ENCODE measurements around the gene SLC4A5. TPM values are rescaled to one million over a fixed set of nuclear protein-coding genes. Genes with fewer than 3 reads are reported as not detected.
A peak's percentile ranks its signal among the peaks of the same experiment; 100 is the strongest.

The SLC4A5 gene
- polyA plus RNA-seq, 6 donors from 2014 or later = 0.44 to 0.82 (median 0.70) TPM; not detected in 3

DNA sequence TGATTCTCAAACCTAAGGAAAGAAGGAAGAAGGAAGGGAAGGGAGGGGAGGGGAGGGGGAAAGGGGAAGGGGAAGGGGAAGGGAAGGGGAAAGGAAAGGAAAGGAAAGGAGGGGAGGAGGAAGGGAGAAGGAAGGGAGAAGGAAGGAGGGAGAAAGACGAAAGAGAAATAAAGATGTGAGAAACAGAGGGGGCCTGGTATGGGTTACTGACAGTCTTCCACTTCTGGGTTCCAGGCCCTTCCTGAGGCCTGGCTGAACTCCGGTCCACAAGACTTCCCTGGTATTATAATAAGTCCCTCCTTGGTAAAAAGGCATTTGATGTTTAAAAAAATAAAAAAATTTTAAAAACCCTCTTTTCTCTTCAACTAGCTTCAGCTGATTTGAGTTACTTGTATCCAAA is 17.4 kb downstream of the SLC4A5 start:
- no peaks in the 10 kb centered on the region for H3K4me1 Mint-ChIP-seq
- no peak overlapping the region for H3K4me3 Mint-ChIP-seq
- H3K9me3 Mint-ChIP-seq = no peaks in the 10 kb centered on the region
- H3K27me3 Mint-ChIP-seq = no peaks in the 10 kb centered on the region
- no peak for DNase-seq
- no peak for ATAC-seq (ENCODE audit: low read depth in 2 of 2)
- no peak overlapping the region for H3K27ac Mint-ChIP-seq
- H3K36me3 Mint-ChIP-seq = no peaks in the 10 kb centered on the region

DNA sequence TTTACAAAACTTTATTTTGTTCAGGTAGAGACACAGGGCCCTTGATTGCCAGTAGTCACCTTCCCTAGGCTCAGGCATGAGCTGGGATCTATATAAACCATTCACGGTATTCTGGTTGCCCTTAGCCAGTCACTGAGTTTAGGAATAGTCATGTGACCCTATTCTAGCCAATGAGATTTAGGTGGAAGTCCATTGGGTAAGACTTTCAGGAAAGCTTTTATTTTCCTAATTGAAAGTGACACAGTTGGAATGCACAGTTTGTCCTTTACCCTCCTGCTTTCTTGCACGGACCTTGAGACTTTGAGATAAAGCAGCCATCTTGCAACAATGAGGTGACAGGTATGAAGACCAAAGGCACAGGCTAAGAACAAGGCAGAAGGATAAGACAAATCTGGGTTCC is 21.5 kb downstream of the SLC4A5 start:
- Mint-ChIP-seq H3K36me3 (peaks cover 0 to 5% of the 10 kb centered on the region in 2 donors), H3K27me3 (no peaks in the 10 kb centered on the region), H3K27ac (no peak overlapping the region), H3K4me1 (no peaks in the 10 kb centered on the region), H3K9me3 (no peaks in the 10 kb centered on the region), H3K4me3 (no peak overlapping the region)
- no peak for DNase-seq
- ATAC-seq (ENCODE audit: low read depth in 2 of 2) = no peak

DNA sequence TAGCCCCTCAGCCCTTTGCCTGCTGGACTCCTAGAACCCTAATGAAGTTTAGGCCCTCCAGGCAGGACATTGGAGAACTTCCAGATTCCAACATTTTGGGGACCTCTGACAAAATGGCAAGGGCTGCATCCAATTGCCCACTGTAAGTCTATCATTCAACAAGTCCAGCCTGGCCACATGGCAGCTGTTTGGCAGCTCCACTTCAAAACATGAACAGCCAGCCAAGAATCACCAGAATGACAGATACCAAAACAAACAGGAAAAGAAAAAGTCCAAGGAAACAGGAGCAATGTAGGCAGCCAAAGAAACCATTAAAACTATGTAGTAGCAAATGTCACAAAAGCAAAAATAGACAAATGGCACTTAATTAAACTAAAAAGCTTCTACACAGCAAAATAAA is 25.5 kb downstream of the SLC4A5 start:
- no peak overlapping the region for H3K4me3 Mint-ChIP-seq
- DNase-seq = no peak
- no peaks in the 10 kb centered on the region for H3K9me3 Mint-ChIP-seq
- no peaks in the 10 kb centered on the region for H3K27me3 Mint-ChIP-seq
- H3K27ac Mint-ChIP-seq = no peak overlapping the region
- no peak for ATAC-seq (ENCODE audit: low read depth in 2 of 2)
- no peaks in the 10 kb centered on the region for H3K4me1 Mint-ChIP-seq
- peaks cover 14 to 27% of the 10 kb centered on the region in 2 donors for H3K36me3 Mint-ChIP-seq

DNA sequence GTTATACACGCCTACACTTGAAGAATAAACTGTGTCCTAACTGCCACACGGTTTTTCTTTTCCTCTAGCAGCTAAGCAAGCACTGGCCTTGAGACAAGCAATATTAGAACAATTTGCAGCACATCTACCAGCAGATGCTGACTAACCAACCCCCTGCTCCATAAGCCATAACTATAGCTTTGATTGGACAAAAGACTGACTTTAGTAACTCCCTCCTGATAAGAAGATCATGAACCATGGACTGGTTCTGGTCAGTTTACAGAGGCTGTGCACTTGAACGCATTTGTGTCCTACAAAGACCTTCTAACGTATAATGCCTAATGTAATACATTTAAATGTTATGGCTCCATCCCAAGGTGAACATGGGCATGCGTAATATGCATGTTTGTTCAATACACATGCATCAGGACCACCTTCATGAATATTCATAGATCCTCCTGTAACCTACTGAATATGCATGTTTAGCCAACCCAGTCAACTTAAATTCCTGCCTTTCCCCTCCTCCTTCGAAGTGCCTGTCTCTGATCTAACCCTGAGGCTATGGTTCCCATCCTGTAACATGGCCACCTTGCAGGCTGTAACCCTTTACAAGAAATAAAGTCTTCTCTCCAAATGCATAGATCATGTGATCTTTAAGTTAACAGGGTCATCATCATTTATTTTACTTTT is 26.5 kb downstream of the SLC4A5 start:
- no peaks in the 10 kb centered on the region for H3K27me3 Mint-ChIP-seq
- no peaks in the 10 kb centered on the region for H3K9me3 Mint-ChIP-seq
- ATAC-seq (ENCODE audit: low read depth in 2 of 2) = no peak
- DNase-seq = no peak
- H3K36me3 Mint-ChIP-seq = peaks cover 18 to 30% of the 10 kb centered on the region in 2 donors
- peak overlapping the region in 1 of 8 donors; percentile 32 for H3K4me3 Mint-ChIP-seq
- H3K27ac Mint-ChIP-seq = no peak overlapping the region
- H3K4me1 Mint-ChIP-seq = no peaks in the 10 kb centered on the region

DNA sequence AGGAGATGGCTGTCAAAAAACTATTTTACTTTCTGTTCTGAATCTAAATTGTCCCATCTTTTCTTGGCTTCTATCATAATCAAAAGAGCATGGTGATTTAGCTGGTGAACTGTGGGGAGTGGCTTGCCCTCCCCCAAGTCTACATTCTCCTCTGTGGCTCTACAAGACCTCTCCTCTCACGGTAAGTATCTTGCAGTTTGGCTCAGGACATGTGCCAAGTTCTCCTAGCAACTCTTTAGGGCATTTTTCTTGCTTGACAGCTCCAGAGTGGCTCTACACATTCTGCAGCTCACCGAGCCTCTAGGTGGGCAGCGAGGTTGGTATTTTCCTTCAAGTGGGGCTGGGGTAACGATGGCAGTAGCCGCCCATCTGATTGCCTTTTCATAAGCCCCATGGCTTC is 29.1 kb downstream of the SLC4A5 start:
- no peaks in the 10 kb centered on the region for H3K9me3 Mint-ChIP-seq
- no peaks in the 10 kb centered on the region for H3K27me3 Mint-ChIP-seq
- ATAC-seq (ENCODE audit: low read depth in 2 of 2) (no peak), DNase-seq (no peak)
- H3K36me3 Mint-ChIP-seq = peaks cover 28 to 42% of the 10 kb centered on the region in 2 donors
- no peak overlapping the region for H3K4me3 Mint-ChIP-seq
- H3K27ac Mint-ChIP-seq = peak overlapping the region in 1 of 6 donors; percentile 49
- H3K4me1 Mint-ChIP-seq = no peaks in the 10 kb centered on the region

DNA sequence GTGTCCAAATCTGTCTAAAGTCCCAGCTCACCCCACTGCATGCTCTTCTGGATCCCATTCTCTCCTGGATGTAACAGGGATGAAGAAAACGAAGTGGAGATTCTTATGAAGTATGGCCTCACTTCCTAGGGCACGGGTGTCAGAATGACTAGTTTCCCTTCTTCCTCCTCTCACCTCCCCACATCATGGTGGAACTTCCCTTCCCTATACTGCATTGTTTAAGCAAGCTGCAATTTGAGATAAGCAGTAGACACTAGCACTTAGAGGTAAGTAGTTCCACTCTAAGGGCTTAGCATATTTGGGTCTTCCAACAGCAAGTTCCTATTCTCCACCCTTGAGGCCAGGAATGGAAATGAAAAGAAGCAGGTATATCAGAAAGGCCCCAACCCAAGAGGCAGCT is 29.7 kb downstream of the SLC4A5 start:
- DNase-seq (no peak), ATAC-seq (ENCODE audit: low read depth in 2 of 2) (no peak)
- no peaks in the 10 kb centered on the region for H3K4me1 Mint-ChIP-seq
- H3K27me3 Mint-ChIP-seq = no peaks in the 10 kb centered on the region
- H3K4me3 Mint-ChIP-seq = no peak overlapping the region
- H3K27ac Mint-ChIP-seq = peak overlapping the region in 1 of 6 donors; percentile 64
- H3K36me3 Mint-ChIP-seq = peaks cover 28 to 42% of the 10 kb centered on the region in 2 donors
- H3K9me3 Mint-ChIP-seq = no peaks in the 10 kb centered on the region

DNA sequence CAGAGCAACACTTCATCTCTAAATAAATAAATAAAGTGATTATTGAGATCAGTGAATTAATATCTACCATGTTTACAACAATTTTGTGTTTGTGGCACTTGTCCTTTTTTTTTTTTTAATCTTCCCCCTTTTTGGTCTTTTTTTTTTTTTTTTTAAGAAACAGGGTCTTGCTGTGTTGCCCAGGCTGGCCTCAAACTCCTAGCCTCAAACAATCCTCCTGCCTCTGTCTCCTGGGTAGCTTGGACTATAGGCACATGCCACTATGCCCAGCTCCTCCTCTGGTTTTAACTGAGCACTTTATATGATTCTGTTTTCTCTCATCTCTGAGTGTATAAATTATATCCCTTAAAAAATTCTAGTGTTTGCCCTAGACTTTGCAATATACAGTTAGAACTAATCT is 30.3 kb downstream of the SLC4A5 start:
- H3K27me3 Mint-ChIP-seq = no peaks in the 10 kb centered on the region
- H3K9me3 Mint-ChIP-seq = no peaks in the 10 kb centered on the region
- no peak overlapping the region for H3K4me3 Mint-ChIP-seq
- H3K4me1 Mint-ChIP-seq = no peaks in the 10 kb centered on the region
- DNase-seq = no peak
- peaks cover 28 to 44% of the 10 kb centered on the region in 2 donors for H3K36me3 Mint-ChIP-seq
- ATAC-seq (ENCODE audit: low read depth in 2 of 2) = no peak
- no peak overlapping the region for H3K27ac Mint-ChIP-seq

DNA sequence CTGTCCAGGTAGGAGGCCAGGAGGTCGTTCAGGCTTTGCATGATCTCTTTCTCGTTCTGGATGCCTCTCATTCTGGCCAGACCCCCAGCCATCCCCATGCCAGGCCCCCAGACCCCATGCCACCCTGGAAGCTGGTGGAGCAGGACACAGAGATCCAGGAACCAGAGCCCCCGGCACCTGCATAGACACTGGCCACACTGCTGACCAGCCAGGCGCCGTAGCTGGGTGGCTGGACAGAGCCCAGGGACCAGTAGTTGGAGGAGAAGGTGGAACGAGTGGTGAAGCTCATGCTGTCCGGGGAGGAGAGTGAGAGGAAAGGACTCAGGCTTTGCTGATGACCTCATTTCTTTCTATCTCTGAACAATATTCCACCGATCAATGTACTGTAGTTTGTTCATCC is 35.5 kb downstream of the SLC4A5 start:
- no peaks in the 10 kb centered on the region for H3K27me3 Mint-ChIP-seq
- ATAC-seq (ENCODE audit: low read depth in 2 of 2) (no peak), DNase-seq (no peak)
- no peaks in the 10 kb centered on the region for H3K9me3 Mint-ChIP-seq
- H3K36me3 Mint-ChIP-seq = peaks cover 14 to 23% of the 10 kb centered on the region in 2 donors
- H3K4me1 Mint-ChIP-seq = no peaks in the 10 kb centered on the region
- H3K27ac Mint-ChIP-seq = no peak overlapping the region
- no peak overlapping the region for H3K4me3 Mint-ChIP-seq

DNA sequence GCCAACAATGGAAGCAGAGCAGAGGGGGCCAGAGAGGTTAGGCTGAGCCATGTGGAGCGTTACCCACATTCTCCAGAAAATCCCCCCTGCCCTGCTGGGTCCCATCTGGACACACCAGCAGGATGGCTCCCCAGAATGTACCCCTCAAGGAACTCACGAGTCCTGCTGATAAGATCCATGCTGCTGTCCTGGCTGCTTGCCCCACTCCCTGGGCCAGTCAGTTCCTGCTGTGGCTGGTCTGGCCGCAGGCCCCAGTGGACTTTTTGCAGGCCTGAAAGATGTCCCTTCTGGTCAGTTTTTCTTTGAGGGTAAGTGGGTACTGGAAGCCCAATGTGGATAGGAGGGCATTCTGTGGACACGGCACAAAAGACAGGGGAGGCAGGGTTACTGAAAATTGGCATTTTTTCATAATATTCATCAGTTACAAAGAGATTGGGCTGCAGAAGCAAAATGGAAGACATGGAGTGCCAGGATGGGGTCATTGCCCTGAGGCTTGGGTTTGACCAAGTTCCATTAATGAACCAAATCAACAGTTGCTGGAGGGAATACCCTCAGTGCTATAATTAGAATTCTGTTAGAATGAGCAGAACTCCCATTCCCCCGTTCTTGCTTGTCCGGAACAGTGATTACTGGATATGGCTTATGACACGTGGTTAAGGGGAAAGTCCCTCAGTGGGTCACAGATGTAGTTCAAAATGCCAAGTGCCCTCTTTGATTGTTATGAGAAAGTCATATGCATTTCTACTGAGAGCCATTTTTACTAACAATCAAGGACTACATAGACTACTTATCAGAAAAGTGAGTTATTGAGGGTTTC is 38.7 kb downstream of the SLC4A5 start:
- DNase-seq = no peak
- Mint-ChIP-seq H3K4me1 (no peaks in the 10 kb centered on the region), H3K9me3 (peaks cover 0 to 5% (median under 1%) of the 10 kb centered on the region in 7 donors), H3K4me3 (no peak overlapping the region), H3K36me3 (peaks cover 3 to 8% of the 10 kb centered on the region in 2 donors), H3K27ac (peak overlapping the region in 1 of 6 donors; percentile 76), H3K27me3 (no peaks in the 10 kb centered on the region)
- no peak for ATAC-seq (ENCODE audit: low read depth in 2 of 2)

DNA sequence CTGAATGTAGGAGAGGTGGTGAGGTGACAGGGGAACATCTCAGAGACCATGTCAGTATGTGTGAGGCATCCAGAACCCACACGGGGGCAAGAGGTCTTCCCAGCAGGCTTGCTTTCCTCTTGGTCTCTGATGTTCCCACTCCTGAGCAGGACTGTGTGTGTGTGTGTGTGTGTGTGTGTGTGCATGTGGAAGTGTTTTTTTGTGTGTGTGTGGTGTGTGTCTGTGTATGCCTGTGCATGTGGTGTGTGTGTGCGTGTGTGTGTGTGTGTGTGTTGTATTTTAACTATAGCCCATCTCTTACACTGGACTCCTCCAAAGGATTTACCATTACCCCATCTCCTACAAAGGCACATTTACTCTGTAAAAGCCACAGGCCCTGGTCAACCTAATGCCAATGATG is 40.4 kb downstream of the SLC4A5 start:
- H3K27ac Mint-ChIP-seq = peak overlapping the region in 2 of 6 donors; percentile 2 to 48
- H3K4me1 Mint-ChIP-seq = no peaks in the 10 kb centered on the region
- H3K9me3 Mint-ChIP-seq = peaks cover 2 to 11% (median 2%) of the 10 kb centered on the region in 7 donors
- DNase-seq (no peak), ATAC-seq (ENCODE audit: low read depth in 2 of 2) (no peak)
- H3K4me3 Mint-ChIP-seq = peak overlapping the region in 1 of 8 donors; percentile 10
- H3K36me3 Mint-ChIP-seq = peaks cover under 1 to 14% of the 10 kb centered on the region in 2 donors
- H3K27me3 Mint-ChIP-seq = no peaks in the 10 kb centered on the region

DNA sequence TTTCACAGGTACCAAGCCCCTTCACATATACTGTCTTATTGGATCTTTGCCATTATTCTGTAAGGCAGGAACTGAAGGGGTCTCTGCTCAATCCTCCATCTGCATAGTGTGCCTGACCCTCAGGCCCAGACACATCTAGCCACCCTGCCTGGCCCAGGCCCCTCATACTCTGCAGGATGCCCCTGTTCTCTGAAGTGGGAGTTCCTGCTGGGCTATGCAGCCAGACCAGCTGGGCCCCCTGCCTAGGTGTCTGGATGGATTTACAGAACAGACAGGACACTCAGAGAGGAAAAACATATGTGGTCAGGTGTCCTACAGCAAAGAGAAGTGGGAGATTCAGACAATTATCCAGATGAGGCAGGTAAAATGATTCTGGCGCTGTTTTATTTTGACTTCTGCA is 42.0 kb downstream of the SLC4A5 start:
- peaks cover 2 to 11% (median 2%) of the 10 kb centered on the region in 7 donors for H3K9me3 Mint-ChIP-seq
- ATAC-seq (ENCODE audit: low read depth in 2 of 2) = no peak
- H3K4me3 Mint-ChIP-seq = no peak overlapping the region
- no peaks in the 10 kb centered on the region for H3K27me3 Mint-ChIP-seq
- H3K4me1 Mint-ChIP-seq = peaks cover 8 to 10% (median 9%) of the 10 kb centered on the region in 3 donors
- H3K27ac Mint-ChIP-seq = no peak overlapping the region
- H3K36me3 Mint-ChIP-seq = peaks cover 0 to 14% of the 10 kb centered on the region in 2 donors
- no peak for DNase-seq

DNA sequence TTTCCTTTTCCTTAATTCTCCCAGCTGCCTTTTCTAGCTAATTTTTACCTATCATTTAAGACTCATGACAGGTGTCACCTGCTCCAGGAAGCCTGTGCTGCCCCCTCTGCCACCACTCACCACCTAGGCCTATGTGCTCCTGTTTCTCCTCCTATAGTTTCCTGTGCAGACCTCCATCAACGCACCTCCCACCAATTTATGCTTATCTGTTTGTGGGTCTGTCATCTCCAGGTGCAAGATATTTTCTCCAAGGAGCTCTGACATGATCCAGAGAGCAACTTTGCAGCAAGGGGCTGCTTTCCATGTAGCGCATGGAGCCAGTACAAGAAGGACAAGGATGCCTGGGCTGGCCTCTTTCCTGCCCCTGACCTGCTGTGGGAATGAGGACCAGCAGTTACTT is 42.7 kb downstream of the SLC4A5 start:
- no peak for DNase-seq
- Mint-ChIP-seq H3K9me3 (peaks cover 2 to 11% (median 2%) of the 10 kb centered on the region in 7 donors), H3K27ac (no peak overlapping the region), H3K36me3 (peaks cover 0 to 14% of the 10 kb centered on the region in 2 donors), H3K4me1 (peaks cover 8 to 10% (median 9%) of the 10 kb centered on the region in 3 donors), H3K4me3 (no peak overlapping the region), H3K27me3 (no peaks in the 10 kb centered on the region)
- ATAC-seq (ENCODE audit: low read depth in 2 of 2) = no peak

DNA sequence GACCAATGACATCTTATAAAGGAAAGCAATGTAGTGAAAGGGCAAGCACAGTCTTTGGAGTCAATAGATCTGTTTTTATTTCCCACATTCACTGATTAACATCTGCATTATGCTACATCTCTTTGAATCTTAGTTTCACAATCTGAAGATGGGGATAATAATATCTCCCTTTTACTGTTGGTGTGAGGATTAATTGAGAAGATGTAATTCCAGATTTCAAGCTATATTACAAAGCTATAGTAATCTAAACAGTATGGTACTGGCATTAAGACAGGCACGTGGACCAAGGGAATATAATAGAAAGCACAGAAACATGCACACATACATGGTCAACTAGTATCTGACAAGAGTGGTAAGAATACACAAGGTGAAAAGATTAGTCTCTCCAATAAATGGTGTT is 45.3 kb downstream of the SLC4A5 start:
- no peak for DNase-seq
- Mint-ChIP-seq H3K27me3 (no peaks in the 10 kb centered on the region), H3K9me3 (peaks cover 2 to 11% (median 2%) of the 10 kb centered on the region in 7 donors), H3K4me1 (peaks cover 8 to 10% (median 9%) of the 10 kb centered on the region in 3 donors), H3K36me3 (peaks cover 0 to 14% of the 10 kb centered on the region in 2 donors), H3K27ac (peak overlapping the region in 3 of 6 donors; percentile 53 to 90 (median 61)), H3K4me3 (no peak overlapping the region)
- no peak for ATAC-seq (ENCODE audit: low read depth in 2 of 2)

DNA sequence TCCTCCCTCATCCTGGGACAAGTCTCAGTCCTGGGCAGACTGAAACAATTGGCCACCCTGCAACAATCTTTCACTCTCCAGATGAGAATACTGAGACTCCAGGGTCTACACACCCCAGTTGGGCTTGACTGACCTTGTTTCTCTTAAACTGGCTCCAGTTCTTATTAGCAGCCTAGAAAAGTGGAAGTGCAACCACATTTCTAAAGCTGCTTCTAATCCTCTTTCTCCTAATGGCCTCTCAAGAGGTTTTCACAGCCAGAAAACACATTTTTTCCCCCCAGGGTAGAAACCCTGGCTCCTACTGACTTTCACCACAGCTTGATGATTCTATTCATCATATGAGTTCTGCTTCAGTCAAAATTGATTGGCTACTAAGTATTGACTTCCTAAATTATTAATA is 45.8 kb downstream of the SLC4A5 start:
- DNase-seq = peak; percentile 11
- Mint-ChIP-seq H3K27me3 (no peaks in the 10 kb centered on the region), H3K4me1 (peaks cover 8 to 10% (median 9%) of the 10 kb centered on the region in 3 donors), H3K36me3 (peaks cover 0 to 14% of the 10 kb centered on the region in 2 donors), H3K27ac (peak overlapping the region; percentile 43 to 90 (median 57)), H3K9me3 (peaks cover 2 to 11% (median 2%) of the 10 kb centered on the region in 7 donors), H3K4me3 (peak overlapping the region in 2 of 8 donors; percentile 10 to 22)
- ATAC-seq (ENCODE audit: low read depth in 2 of 2) = peak; percentile 72 to 86
